ENCODE measurements around the gene GJD3. TPM values are rescaled to one million over a fixed set of nuclear protein-coding genes. Genes with fewer than 3 reads are reported as not detected.

GJD3 gene
- total and polyA plus RNA-seq, 2 donors (not counting 3 experiments of a cell fraction or from before 2014, with no cell fraction given): 0.10 to 0.40 TPM

GRCh38 chr17:40351359-40352236, 12.9 kb downstream of the GJD3 start:
- Histone ChIP-seq H3K4me2 (ENCODE audit: insufficient read depth, low read length) (no peak overlapping the region), H3K79me2 (ENCODE audit: control insufficient read depth, insufficient read depth, low read length) (peaks cover 38% of the 10 kb centered on the region), H3K9me3 (replicated peaks; ENCODE audit: control insufficient read depth, insufficient read depth, low read length) (no peaks in the 10 kb centered on the region), H3K27me3 (ENCODE audit: control insufficient read depth in 2 of 2, insufficient read depth in 2 of 2, low read length in 2 of 2) (no peaks in the 10 kb centered on the region), H3K36me3 (ENCODE audit: control insufficient read depth in 2 of 2, extremely low read depth in 1 of 2, insufficient read depth in 2 of 2, low read length in 2 of 2) (peaks cover 6 to 51% of the 10 kb centered on the region in 2 experiments), H3K27ac (ENCODE audit: insufficient read depth, low read depth, low read length) (no peak overlapping the region), H3K4me3 (replicated peaks in 1 of 3; ENCODE audit: insufficient read depth in 1 of 3, low read depth in 1 of 3, low read length in 3 of 3) (no peak overlapping the region), H3K9me1 (replicated peaks; ENCODE audit: control insufficient read depth, extremely low read depth, insufficient read depth, low read length) (no peaks in the 10 kb centered on the region), H4K20me1 (replicated peaks; ENCODE audit: control insufficient read depth, extremely low read depth, insufficient read depth, low read length) (no peaks in the 10 kb centered on the region), H3K4me1 (ENCODE audit: control insufficient read depth, extremely low read depth, insufficient read depth, low read length) (peaks cover 39% of the 10 kb centered on the region), H2AFZ (ENCODE audit: low read depth, low read length) (no peak overlapping the region), H3K9ac (replicated peaks; ENCODE audit: extremely low read depth, insufficient read depth, low read length) (no peak overlapping the region)
- DNase-seq (ENCODE audit: low read depth, low spot score) (no peak), FAIRE-seq (no peak)
- ChIA-PET POLR2A (no interaction called here), CTCF (interaction anchor here (1.0 to 18.3 kb wide), 7 partner anchors 28 to 208 kb away, joined by 3 to 530 read pairs (median 4); partner anchors contain the start of gene RARA)
- no TSS peak for BruUV-seq (replicated peaks)
- intact Hi-C loops (cut with micrococcal nuclease): no loop called here
- TF ChIP-seq JUN (IDR thresholded peaks at IDR 0.05; ENCODE audit: borderline replicate concordance, insufficient read depth, insufficient read length, low read depth) (no peak), MYC (IDR thresholded peaks at IDR 0.05; ENCODE audit: low read depth, low read length) (no peak), MAX (IDR thresholded peaks at IDR 0.05; ENCODE audit: insufficient read depth, insufficient read length) (no peak), GATA2 (IDR thresholded peaks at IDR 0.05; ENCODE audit: insufficient read depth, insufficient read length, low read depth, low read length) (no peak), EZH2 (IDR thresholded peaks at IDR 0.05; ENCODE audit: borderline replicate concordance, low read depth, low read length, severe bottlenecking) (no peak), POLR2A (IDR thresholded peaks at IDR 0.05; ENCODE audit: low read depth, low read length) (no peak), POLR2AphosphoS5 (IDR thresholded peaks at IDR 0.05; ENCODE audit: insufficient read depth, low read depth, low read length) (no peak), FOS (IDR thresholded peaks at IDR 0.05; ENCODE audit: borderline replicate concordance, insufficient read depth, low read length) (no peak), CTCF (IDR thresholded peaks at IDR 0.05; ENCODE audit: extremely low read depth in 1 of 2, insufficient read depth in 1 of 2, low read depth in 1 of 2, low read length in 2 of 2) (no peak)
- dilution Hi-C loops (cut with MboI; ENCODE audit: extremely low pct_ligation_motif_present, low sequenced_read_pairs): no loop called here

Data from endothelial cell of umbilical vein (primary cell).